Fibroblast of skin of abdomen (primary cell): Measurements from ENCODE around the gene SPI1.
"Not testable (repeated sequence)": the region's sequence is repeated elsewhere in the genome, so short reads cannot be mapped to it uniquely, and the experiment has no call there.

Source experiments
- DNase-seq: peaks from one replicate; pipeline ENCODE4 v3.0.0-alpha.2; 2013

Gene SPI1

DNA sequence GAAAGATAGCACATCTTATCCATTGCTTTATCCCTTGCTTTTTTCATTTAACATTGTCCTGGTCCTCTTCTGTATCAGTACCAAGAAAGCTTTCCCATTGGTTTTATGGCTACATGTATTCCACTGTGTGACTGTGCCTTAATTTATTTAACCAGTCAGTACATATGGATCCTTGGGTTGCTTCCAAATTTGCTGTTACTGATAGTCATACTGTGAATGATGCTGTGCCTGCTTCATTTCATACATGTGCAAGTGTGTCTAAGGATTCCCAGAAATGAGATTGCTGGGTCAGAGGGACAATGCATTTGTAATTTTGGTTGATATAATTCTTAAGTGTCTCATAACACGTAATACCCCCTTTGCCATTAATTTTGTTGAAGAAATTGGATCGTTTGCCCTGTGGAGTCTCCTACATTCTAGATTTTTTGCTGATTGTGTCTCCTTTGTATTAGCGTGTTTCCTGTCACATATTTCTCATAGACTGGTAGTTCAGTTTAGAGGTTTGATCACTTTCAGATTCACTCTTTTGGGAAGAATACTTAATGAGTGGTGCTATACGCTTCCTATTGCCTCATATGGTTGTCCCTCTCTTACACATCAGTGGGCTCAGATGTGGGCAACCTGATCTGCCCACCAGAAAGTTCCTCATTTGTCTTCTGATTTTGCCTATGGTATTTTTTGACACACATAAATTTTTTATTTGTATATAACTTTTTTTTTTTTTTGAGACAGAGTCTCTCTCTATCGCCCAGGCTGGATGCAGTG lies 61.1 kb downstream of the SPI1 start:
- no peak for DNase-seq

GRCh38 chr11:47316501-47316900 lies 61.8 kb downstream of the SPI1 start:
- not testable (repeated sequence) for DNase-seq

DNA sequence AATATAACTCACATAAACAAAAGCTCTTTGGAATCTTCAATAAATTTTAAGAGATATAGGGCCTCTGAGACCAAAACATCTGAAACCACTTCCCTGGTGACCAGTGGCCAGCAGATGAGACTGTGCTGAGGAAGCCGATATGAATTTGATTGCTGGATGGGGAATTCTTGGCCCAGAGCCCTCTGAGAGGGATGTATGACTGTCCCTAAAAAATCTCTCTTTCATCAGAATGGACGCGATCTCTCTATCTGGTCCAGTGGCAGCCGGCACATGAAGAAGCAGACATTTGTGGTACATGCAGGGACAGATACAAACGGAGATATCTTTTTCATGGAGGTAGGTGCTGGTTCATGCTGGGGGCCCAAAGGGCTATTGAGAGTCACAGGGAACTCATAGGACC lies 63.4 kb downstream of the SPI1 start:
- DNase-seq = peak; percentile 24

- DNase-seq = no peak
These were observed 70.1 kb downstream of the SPI1 start for GRCh38 chr11:47308050-47308823.

DNA sequence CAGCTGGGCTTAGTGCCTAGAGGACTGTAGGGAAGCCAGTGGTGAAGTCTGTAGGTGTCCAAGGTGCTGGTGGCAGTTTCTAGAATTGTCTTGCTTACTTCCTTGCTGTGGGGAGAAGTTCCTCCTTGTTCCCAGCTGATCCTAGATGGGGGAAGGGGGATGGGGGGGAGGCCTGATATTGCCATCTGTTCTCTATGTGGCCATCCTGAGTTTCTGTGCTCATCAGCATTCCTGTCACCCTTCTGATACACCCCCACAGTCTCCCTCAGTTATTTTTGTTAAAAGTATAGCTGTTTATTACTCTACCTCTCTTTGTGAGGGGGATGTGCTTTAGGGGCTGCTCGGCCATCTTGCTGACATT lies 71.9 kb downstream of the SPI1 start:
- no peak for DNase-seq

GRCh38 chr11:47305734-47306483 lies 72.4 kb downstream of the SPI1 start:
- no peak for DNase-seq
